Liver (tissue), 9 donors: ENCODE measurements around the gene ABCC1. TPM values are rescaled to one million over a fixed set of nuclear protein-coding genes. Genes with fewer than 3 reads are reported as not detected.

Source experiments
- DNase-seq: peaks from one replicate; pipeline ENCODE4 v3.0.0-alpha.2; 2017; ENCODE audit warnings: low spot score
- H3K27ac ChIP-seq, 2 donors: one replicate each; pipeline ENCODE4 v1.7.0; 2013; ENCODE audit warnings: inconsistent platforms in 2 of 2, low read length in 2 of 2, control low read depth in 1 of 2, low read depth in 1 of 2, mild to moderate bottlenecking in 1 of 2
- H3K27me3 ChIP-seq, 4 donors: one replicate each; pipeline versions ENCODE4 v1.6.1 to v1.7.0; 2013; ENCODE audit warnings: low read length in 3 of 4, inconsistent platforms in 1 of 4, mild to moderate bottlenecking in 1 of 4, moderate library complexity in 1 of 4; ENCODE audit not compliant: control insufficient read depth in 4 of 4, insufficient read depth in 4 of 4
- H3K36me3 ChIP-seq, 4 donors: one replicate each; pipeline versions ENCODE4 v1.6.1 to v1.7.0; 2013; ENCODE audit warnings: low read length in 3 of 4, mild to moderate bottlenecking in 3 of 4, low read depth in 1 of 4, moderate library complexity in 1 of 4; ENCODE audit not compliant: control insufficient read depth in 4 of 4, insufficient read depth in 3 of 4
- H3K4me1 ChIP-seq, 4 donors: one replicate each; pipeline versions ENCODE4 v1.6.1 to v1.7.0; 2013; ENCODE audit warnings: low read length in 3 of 4, mild to moderate bottlenecking in 3 of 4, moderate library complexity in 1 of 4; ENCODE audit not compliant: control insufficient read depth in 4 of 4, insufficient read depth in 4 of 4
- H3K4me3 ChIP-seq, 3 donors: one replicate each; pipeline versions ENCODE4 v1.6.1 to v1.7.0; 2013; ENCODE audit warnings: low read length in 3 of 3, control low read depth in 1 of 3, low read depth in 1 of 3, mild to moderate bottlenecking in 1 of 3
- H3K9ac ChIP-seq, 2 donors: one replicate each; pipeline ENCODE4 v1.7.0; 2013; ENCODE audit warnings: low read length in 2 of 2, mild to moderate bottlenecking in 2 of 2, moderate library complexity in 2 of 2, control low read depth in 1 of 2, low read depth in 1 of 2
- H3K9me3 ChIP-seq, 4 donors: one replicate each; pipeline versions ENCODE4 v1.6.1 to v1.7.0; 2013; ENCODE audit warnings: low read length in 3 of 4; ENCODE audit not compliant: control insufficient read depth in 4 of 4
- CTCF ChIP-seq: fragments of 150-350 bp; IDR thresholded peaks from 2 replicates; pipeline ENCODE4 v1.5.1; 2017; ENCODE audit warnings: improper control_type of control experiment, low read depth, low read length; ENCODE audit not compliant: missing input control
- EGR1 ChIP-seq, 2 donors: IDR thresholded peaks; 2 replicates each; pipeline ENCODE4 v1.6.1; 2016 to 2018; ENCODE audit warnings: antibody characterized with exemption in 2 of 2, low read depth in 2 of 2
- FOXA1 ChIP-seq: IDR thresholded peaks from 2 replicates; pipeline ENCODE4 v1.6.1; 2016; ENCODE audit warnings: antibody characterized with exemption
- HNF4A ChIP-seq, 2 donors: conservative IDR thresholded peaks; 2 replicates each; pipeline ENCODE4 v1.6.1; 2016; ENCODE audit warnings: antibody characterized with exemption in 2 of 2, mild to moderate bottlenecking in 2 of 2
- JUND ChIP-seq, 2 donors: IDR thresholded peaks; 2 replicates each; pipeline ENCODE4 v1.6.1; 2016; ENCODE audit warnings: antibody characterized with exemption in 2 of 2
- RAD21 ChIP-seq, 2 donors: IDR thresholded peaks; 2 replicates each; pipeline ENCODE4 v1.6.1; 2016; ENCODE audit warnings: antibody characterized with exemption in 2 of 2, mild to moderate bottlenecking in 2 of 2
- SP1 ChIP-seq: IDR thresholded peaks from 2 replicates; pipeline ENCODE4 v1.6.1; 2018; ENCODE audit warnings: antibody characterized with exemption, mild to moderate bottlenecking
- TAF1 ChIP-seq: conservative IDR thresholded peaks from 2 replicates; pipeline ENCODE4 v1.6.1; 2016; ENCODE audit warnings: antibody characterized with exemption, mild to moderate bottlenecking
- YY1 ChIP-seq: IDR thresholded peaks from 2 replicates; pipeline ENCODE4 v1.6.1; 2016; ENCODE audit warnings: antibody characterized with exemption, mild to moderate bottlenecking
- WGBS: extraction: QIAGEN DNeasy Blood & Tissue Kit; methylation state at CpG from one replicate; pipeline ENCODE4 v1.1.7; 2013; 5-methylcytosine and 5-hydroxymethylcytosine counted together
- polyA plus RNA-seq, 2 donors: library from polyadenylated mRNA; stranded (reverse) in 1 of 2; unstranded in 1 of 2; fragments of 200-250 nt in 1 of 2; fragments of >200 nt in 1 of 2; fragmentation: Nextera tagmentation in 1 of 2; extraction: Ambion mirVana in 1 of 2; gene quantifications; one replicate each; pipeline versions ENCODE4 v1.2.1 to v1.2.3, GENCODE V29; 2013 to 2015
- total RNA-seq, 2 donors: library from RNA; depleted of rRNA; stranded (reverse); fragments of >200 nt; gene quantifications; one replicate each; pipeline ENCODE4 v1.2.3, GENCODE V29; 2014
- TF ChIP-seq, protein P1 (sequence below): IDR thresholded peaks from 2 replicates; pipeline ENCODE4 v1.6.1; 2016; ENCODE audit warnings: antibody characterized with exemption
- TF ChIP-seq, protein P2 (sequence below): IDR thresholded peaks from 2 replicates; pipeline ENCODE4 v1.6.1; 2016; ENCODE audit warnings: antibody characterized with exemption, mild to moderate bottlenecking
- TF ChIP-seq, protein P3 (sequence below): IDR thresholded peaks from 2 replicates; pipeline ENCODE4 v1.6.1; 2016; ENCODE audit warnings: antibody characterized with exemption
- donor health status: healthy.
- donor health status: healthy.
- donor health status: healthy.
- donor health status: healthy.
- donor health status: healthy.

ABCC1 gene
- total and polyA plus RNA-seq, 4 donors: 0.85 to 7.7 (median 4.2) TPM

- peaks cover 0 to 2% (median 0%) of the 10 kb centered on the region in 4 donors for H3K36me3 ChIP-seq
These were observed 175.6 kb downstream of the ABCC1 start for GRCh38 chr16:16124974-16125373.

GRCh38 chr16:16126896-16127295 is 177.5 kb downstream of the ABCC1 start:
- DNase-seq: no peak
- peaks cover 0 to 2% (median 0%) of the 10 kb centered on the region in 4 donors for H3K36me3 ChIP-seq
- WGBS: 78% methylated on average over 10 of the region's 10 CpGs
- H3K4me3 ChIP-seq: no peak overlapping the region
- peaks cover 0 to 3% (median 1%) of the 10 kb centered on the region in 4 donors for H3K9me3 ChIP-seq
- H3K4me1 ChIP-seq: no peaks in the 10 kb centered on the region
- H3K27me3 ChIP-seq: no peaks in the 10 kb centered on the region
- no peak overlapping the region for H3K9ac ChIP-seq
- no peak for TF ChIP-seq TAF1
- TF ChIP-seq, protein P1, sequence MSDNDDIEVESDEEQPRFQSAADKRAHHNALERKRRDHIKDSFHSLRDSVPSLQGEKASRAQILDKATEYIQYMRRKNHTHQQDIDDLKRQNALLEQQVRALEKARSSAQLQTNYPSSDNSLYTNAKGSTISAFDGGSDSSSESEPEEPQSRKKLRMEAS: no peak
- no peak for TF ChIP-seq SP1
- no peak for TF ChIP-seq RAD21 (IDR thresholded peaks at IDR 0.05)
- no peak for TF ChIP-seq CTCF
- TF ChIP-seq JUND (IDR thresholded peaks at IDR 0.05): no peak
- TF ChIP-seq, protein P2, sequence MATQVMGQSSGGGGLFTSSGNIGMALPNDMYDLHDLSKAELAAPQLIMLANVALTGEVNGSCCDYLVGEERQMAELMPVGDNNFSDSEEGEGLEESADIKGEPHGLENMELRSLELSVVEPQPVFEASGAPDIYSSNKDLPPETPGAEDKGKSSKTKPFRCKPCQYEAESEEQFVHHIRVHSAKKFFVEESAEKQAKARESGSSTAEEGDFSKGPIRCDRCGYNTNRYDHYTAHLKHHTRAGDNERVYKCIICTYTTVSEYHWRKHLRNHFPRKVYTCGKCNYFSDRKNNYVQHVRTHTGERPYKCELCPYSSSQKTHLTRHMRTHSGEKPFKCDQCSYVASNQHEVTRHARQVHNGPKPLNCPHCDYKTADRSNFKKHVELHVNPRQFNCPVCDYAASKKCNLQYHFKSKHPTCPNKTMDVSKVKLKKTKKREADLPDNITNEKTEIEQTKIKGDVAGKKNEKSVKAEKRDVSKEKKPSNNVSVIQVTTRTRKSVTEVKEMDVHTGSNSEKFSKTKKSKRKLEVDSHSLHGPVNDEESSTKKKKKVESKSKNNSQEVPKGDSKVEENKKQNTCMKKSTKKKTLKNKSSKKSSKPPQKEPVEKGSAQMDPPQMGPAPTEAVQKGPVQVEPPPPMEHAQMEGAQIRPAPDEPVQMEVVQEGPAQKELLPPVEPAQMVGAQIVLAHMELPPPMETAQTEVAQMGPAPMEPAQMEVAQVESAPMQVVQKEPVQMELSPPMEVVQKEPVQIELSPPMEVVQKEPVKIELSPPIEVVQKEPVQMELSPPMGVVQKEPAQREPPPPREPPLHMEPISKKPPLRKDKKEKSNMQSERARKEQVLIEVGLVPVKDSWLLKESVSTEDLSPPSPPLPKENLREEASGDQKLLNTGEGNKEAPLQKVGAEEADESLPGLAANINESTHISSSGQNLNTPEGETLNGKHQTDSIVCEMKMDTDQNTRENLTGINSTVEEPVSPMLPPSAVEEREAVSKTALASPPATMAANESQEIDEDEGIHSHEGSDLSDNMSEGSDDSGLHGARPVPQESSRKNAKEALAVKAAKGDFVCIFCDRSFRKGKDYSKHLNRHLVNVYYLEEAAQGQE: no peak
- TF ChIP-seq EGR1 (IDR thresholded peaks at IDR 0.05; ENCODE audit: low read depth in 2 of 2): no peak
- no peak for TF ChIP-seq FOXA1
- no peak for TF ChIP-seq HNF4A (conservative IDR thresholded peaks at IDR 0.05)
- TF ChIP-seq, protein P3, sequence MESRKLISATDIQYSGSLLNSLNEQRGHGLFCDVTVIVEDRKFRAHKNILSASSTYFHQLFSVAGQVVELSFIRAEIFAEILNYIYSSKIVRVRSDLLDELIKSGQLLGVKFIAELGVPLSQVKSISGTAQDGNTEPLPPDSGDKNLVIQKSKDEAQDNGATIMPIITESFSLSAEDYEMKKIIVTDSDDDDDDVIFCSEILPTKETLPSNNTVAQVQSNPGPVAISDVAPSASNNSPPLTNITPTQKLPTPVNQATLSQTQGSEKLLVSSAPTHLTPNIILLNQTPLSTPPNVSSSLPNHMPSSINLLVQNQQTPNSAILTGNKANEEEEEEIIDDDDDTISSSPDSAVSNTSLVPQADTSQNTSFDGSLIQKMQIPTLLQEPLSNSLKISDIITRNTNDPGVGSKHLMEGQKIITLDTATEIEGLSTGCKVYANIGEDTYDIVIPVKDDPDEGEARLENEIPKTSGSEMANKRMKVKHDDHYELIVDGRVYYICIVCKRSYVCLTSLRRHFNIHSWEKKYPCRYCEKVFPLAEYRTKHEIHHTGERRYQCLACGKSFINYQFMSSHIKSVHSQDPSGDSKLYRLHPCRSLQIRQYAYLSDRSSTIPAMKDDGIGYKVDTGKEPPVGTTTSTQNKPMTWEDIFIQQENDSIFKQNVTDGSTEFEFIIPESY: no peak
- no peak overlapping the region for H3K27ac ChIP-seq

More at GRCh38 chr16:16124974-16125373, 175.6 kb downstream of the ABCC1 start:
- H3K27ac ChIP-seq: no peak overlapping the region
- TF ChIP-seq EGR1 (IDR thresholded peaks at IDR 0.05; ENCODE audit: low read depth in 2 of 2) (no peak), YY1 (no peak)
- peaks cover 0 to 3% (median 1%) of the 10 kb centered on the region in 4 donors for H3K9me3 ChIP-seq
- H3K4me3 ChIP-seq: no peak overlapping the region
- no peak overlapping the region for H3K9ac ChIP-seq
- DNase-seq: no peak
- WGBS: 96% methylated on average over 3 of the region's 3 CpGs
- no peaks in the 10 kb centered on the region for H3K27me3 ChIP-seq
- no peaks in the 10 kb centered on the region for H3K4me1 ChIP-seq
